Activated gamma-delta T cell treated with anti-CD3 and anti-CD28 coated beads, Interleukin-2, amount 50 U/mL, for 16 hours (primary cell): ENCODE measurements around the gene ARHGAP35.

Source experiments
- DNase-seq: peaks from one replicate; pipeline ENCODE4 v3.0.0-alpha.2; 2020; ENCODE audit warnings: low read depth

ARHGAP35 gene

DNA sequence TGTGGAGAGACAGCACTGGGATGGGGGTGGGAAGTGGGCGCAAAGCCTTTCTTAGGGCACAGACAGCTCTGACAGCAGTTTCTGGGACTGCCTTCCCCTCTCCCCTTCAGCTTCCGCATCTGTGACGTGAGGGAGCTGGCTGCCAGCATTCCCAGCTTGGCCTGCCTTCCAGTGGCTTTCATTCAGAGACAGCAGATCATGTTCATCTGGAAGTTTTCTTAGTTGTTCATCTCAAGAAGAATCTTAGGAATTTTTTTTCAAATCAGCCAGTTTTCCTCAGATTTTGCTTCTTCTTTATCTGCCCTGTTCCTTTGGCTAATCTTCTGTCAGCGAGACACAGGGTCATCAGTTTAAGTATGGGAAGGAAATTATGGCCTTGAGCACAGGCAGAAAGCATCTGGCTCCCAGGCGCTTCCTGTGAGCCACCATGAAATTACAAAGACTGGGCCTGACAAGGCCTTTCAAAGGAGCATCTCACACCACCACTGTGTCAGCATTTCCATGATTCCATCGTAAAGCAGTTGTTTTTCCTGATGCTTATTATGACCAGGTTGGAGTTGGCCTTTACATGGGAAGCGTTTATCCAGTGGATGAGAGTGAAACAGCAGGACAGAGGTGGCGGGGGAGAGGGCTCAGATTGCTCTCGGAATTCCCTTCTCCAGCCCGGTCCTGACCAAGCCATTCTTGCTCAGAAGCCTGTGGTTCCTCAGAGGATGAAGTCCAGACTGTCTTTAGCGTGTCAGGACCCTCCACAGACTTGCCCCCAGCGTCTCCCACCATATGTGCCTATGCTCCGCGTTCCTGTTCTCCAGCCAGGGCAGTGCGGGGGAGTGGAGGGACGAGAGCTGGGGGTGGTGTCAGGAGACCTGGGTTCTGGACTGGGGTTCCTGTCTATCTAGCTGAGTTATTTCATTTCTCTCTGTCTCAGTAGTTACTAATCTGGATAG lies 43.6 kb downstream of the ARHGAP35 start:
- DNase-seq: no peak

DNA sequence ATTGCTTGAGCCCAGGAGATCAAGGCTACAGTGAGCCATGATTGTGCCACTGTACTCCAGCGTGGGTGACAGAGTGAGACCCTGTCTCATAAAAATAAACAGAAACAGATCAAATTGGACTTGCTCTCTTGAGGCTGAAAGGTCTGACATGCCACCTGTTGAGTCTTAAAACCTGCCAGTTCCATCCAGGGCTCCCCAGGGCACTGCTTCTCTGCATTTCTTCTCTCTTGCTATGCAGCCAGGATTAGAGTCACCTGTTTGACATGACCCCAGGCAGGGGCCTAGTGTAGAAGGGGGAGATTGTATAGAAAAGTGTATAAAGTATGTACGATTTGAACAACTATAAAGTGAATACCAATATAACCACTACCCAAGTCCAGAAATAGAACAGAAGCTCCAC lies 45.4 kb downstream of the ARHGAP35 start:
- DNase-seq: no peak

DNA sequence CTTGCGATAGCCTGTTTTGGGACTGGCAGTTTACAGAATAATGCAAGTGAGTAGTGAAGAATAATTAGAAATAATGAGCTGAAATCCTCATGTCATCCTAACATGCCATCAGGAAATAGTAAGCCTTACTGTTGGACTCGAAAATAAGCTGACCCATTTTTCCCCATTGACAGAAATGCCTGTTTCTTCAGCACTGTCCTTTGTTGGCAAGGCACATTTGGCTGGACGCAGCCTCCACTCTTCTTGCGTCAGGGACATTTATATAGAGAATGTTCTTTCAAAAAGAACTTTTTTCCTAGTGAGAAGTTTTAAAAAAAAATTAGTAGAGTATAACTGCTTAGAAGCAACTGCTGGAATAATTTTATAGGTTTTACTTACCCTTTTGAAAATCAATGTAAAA lies 47.1 kb downstream of the ARHGAP35 start:
- DNase-seq: no peak

DNA sequence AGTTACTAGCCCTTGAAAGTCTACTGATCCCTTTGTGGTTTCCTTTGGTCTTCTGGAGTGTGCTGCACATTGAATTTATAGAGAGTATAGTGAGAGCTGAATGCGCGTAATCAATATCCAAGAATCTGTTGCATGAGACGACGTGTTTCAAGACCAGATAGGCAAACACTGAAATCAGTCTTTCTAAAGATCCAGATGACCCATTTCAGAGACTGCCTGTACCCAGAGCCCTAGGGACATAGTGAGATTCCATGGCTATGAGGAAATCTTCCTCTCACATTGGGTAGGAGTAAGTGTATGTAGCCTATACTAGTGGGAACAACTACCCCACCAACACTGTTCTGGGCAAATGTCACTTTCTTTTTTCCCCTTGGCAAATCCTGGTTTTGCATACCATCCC lies 48.6 kb downstream of the ARHGAP35 start:
- no peak for DNase-seq
